Panc1 (cell line): ENCODE measurements around the gene SUSD6. TPM values are rescaled to one million over a fixed set of nuclear protein-coding genes. Genes with fewer than 3 reads are reported as not detected.
A peak's percentile ranks its signal among the peaks of the same experiment; 100 is the strongest.

Experiments used
- ATAC-seq: fragments of 200-7000 bp; cut with Tn5 transposase; 2 replicates; pipeline ENCODE4 v1.9.1; 2020; ENCODE audit warnings: mild to moderate bottlenecking, moderate library complexity
- BruUV-seq: library from RNA; stranded (reverse); fragments of 400-500 nt; replicated peaks from 2 replicates; lab custom pipeline; 2021; lab: Mats Ljungman, UMichigan
- CTCF ChIA-PET: fragments of 300-600 bp; sonication (Branson Sonifier 250); formaldehyde crosslinking; loops from one replicate; lab custom pipeline; 2022; ENCODE audit warnings: antibody characterized with exemption; lab: Charles Lee
- POLR2A ChIA-PET: fragments of 300-600 bp; sonication (Branson Sonifier 250); formaldehyde crosslinking; loops from one replicate; lab custom pipeline; 2022; ENCODE audit warnings: antibody characterized with exemption; lab: Charles Lee
- DNase-seq: peaks from one replicate; pipeline ENCODE4 v3.0.0-alpha.2; 2010; ENCODE audit warnings: low read depth, low spot score
- H3K27ac ChIP-seq: 2 replicates; pipeline ENCODE4 v1.5.1; 2011; ENCODE audit warnings: mild to moderate bottlenecking, low read length, inconsistent platforms
- H3K27me3 ChIP-seq: fragments of 200-500 bp; sonication (Bioruptor generic); 2 replicates; pipeline ENCODE4 v1.6.0; 2014; ENCODE audit warnings: low read length, inconsistent platforms; ENCODE audit not compliant: control insufficient read depth, insufficient read depth
- H3K36me3 ChIP-seq: fragments of 200-500 bp; sonication (Bioruptor generic); 2 replicates; pipeline ENCODE4 v1.5.1; 2014; ENCODE audit warnings: inconsistent platforms, mild to moderate bottlenecking, low read length, moderate library complexity; ENCODE audit not compliant: control insufficient read depth, insufficient read depth
- H3K4me1 ChIP-seq: 2 replicates; pipeline ENCODE4 v1.5.1; 2011; ENCODE audit warnings: inconsistent platforms, mild to moderate bottlenecking, low read length, moderate library complexity; ENCODE audit not compliant: control insufficient read depth, insufficient read depth
- H3K4me3 ChIP-seq, 2 experiments: 2 replicates each; pipeline ENCODE4 v1.5.1; 2011 to 2012; ENCODE audit warnings: low read depth in 2 of 2, low read length in 2 of 2, mild to moderate bottlenecking in 2 of 2, inconsistent platforms in 1 of 2, moderate library complexity in 1 of 2
- H3K9me3 ChIP-seq: fragments of 200-500 bp; sonication (Bioruptor generic); 2 replicates; pipeline ENCODE4 v1.5.1; 2014; ENCODE audit warnings: low read depth, mild to moderate bottlenecking, inconsistent platforms, low read length, moderate library complexity; ENCODE audit not compliant: control insufficient read depth, insufficient read depth
- POLR2AphosphoS5 ChIP-seq: IDR thresholded peaks from 2 replicates; pipeline ENCODE4 v1.6.1; 2012; ENCODE audit warnings: mild to moderate bottlenecking, low read depth, low read length, moderate library complexity
- SIN3A ChIP-seq: IDR thresholded peaks from 2 replicates; pipeline ENCODE4 v1.6.1; 2012; ENCODE audit warnings: low read depth, mild to moderate bottlenecking, low read length, moderate library complexity, borderline replicate concordance; ENCODE audit not compliant: insufficient read depth
- TCF7L2 ChIP-seq: IDR thresholded peaks from 2 replicates; pipeline ENCODE4 v1.6.1; 2011; ENCODE audit warnings: mild to moderate bottlenecking, low read depth, low read length, inconsistent platforms
- in situ Hi-C: cut with HindIII; loops from 2 replicates; pipeline ENCODE4 v1.10.0; 2016; ENCODE audit warnings: low sequenced_read_pairs, low pct_unique_long_range_greater_than_20kb
- intact Hi-C: fragments of 100-400 bp; cut with micrococcal nuclease; formaldehyde crosslinking; loops from one replicate; pipeline ENCODE4 v1.10.0; 2022; ENCODE audit not compliant: unreplicated experiment
- total RNA-seq: library from RNA; stranded (reverse); gene quantifications from one replicate; pipeline ENCODE4 v1.2.1, GENCODE V29; 2021; ENCODE audit not compliant: unreplicated experiment
- TF ChIP-seq, protein P1 (sequence below): fragments of 450-650 bp; IDR thresholded peaks from 2 replicates; pipeline ENCODE4 v1.5.1; 2017; ENCODE audit warnings: mild to moderate bottlenecking
- TF ChIP-seq, protein P2 (sequence below), 2 experiments: IDR thresholded peaks; 2 replicates each; pipeline ENCODE4 v1.6.1; 2011 to 2012; ENCODE audit warnings: low read depth in 2 of 2, control low read depth in 1 of 2, low read length in 1 of 2, mild to moderate bottlenecking in 1 of 2, moderate library complexity in 1 of 2; ENCODE audit not compliant: insufficient read depth in 1 of 2

Gene SUSD6
- total RNA-seq, 1 experiment from 2014 or later, result 10.9 TPM

DNA sequence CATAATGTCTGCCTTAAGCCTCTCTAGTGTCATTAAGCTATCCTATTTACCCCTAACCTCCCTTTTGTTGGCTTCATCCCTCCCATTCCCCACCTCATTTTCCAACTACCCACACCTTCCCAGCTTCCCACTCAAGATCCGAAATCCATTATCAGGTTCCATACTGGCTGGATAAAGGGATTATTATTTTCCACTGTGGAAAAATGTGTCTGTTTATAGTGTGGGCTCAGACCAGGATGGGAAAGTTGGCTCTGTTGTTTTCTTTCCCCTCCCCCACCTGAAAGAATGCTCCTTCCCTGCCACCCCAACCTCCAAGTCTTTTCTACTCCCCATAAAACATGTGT, 49.8 kb downstream of the SUSD6 start:
- ATAC-seq (no peak), DNase-seq (no peak)
- intact Hi-C loops (no loop called here), in situ Hi-C loops (no loop called here)
- TF ChIP-seq, protein P1, sequence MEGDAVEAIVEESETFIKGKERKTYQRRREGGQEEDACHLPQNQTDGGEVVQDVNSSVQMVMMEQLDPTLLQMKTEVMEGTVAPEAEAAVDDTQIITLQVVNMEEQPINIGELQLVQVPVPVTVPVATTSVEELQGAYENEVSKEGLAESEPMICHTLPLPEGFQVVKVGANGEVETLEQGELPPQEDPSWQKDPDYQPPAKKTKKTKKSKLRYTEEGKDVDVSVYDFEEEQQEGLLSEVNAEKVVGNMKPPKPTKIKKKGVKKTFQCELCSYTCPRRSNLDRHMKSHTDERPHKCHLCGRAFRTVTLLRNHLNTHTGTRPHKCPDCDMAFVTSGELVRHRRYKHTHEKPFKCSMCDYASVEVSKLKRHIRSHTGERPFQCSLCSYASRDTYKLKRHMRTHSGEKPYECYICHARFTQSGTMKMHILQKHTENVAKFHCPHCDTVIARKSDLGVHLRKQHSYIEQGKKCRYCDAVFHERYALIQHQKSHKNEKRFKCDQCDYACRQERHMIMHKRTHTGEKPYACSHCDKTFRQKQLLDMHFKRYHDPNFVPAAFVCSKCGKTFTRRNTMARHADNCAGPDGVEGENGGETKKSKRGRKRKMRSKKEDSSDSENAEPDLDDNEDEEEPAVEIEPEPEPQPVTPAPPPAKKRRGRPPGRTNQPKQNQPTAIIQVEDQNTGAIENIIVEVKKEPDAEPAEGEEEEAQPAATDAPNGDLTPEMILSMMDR, result no peak
- TF ChIP-seq, protein P2, sequence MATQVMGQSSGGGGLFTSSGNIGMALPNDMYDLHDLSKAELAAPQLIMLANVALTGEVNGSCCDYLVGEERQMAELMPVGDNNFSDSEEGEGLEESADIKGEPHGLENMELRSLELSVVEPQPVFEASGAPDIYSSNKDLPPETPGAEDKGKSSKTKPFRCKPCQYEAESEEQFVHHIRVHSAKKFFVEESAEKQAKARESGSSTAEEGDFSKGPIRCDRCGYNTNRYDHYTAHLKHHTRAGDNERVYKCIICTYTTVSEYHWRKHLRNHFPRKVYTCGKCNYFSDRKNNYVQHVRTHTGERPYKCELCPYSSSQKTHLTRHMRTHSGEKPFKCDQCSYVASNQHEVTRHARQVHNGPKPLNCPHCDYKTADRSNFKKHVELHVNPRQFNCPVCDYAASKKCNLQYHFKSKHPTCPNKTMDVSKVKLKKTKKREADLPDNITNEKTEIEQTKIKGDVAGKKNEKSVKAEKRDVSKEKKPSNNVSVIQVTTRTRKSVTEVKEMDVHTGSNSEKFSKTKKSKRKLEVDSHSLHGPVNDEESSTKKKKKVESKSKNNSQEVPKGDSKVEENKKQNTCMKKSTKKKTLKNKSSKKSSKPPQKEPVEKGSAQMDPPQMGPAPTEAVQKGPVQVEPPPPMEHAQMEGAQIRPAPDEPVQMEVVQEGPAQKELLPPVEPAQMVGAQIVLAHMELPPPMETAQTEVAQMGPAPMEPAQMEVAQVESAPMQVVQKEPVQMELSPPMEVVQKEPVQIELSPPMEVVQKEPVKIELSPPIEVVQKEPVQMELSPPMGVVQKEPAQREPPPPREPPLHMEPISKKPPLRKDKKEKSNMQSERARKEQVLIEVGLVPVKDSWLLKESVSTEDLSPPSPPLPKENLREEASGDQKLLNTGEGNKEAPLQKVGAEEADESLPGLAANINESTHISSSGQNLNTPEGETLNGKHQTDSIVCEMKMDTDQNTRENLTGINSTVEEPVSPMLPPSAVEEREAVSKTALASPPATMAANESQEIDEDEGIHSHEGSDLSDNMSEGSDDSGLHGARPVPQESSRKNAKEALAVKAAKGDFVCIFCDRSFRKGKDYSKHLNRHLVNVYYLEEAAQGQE (IDR thresholded peaks at IDR 0.05; ENCODE audit: insufficient read depth in 1 of 2, low read depth in 2 of 2, low read length in 1 of 2), result no peak
- TF ChIP-seq POLR2AphosphoS5 (no peak), TCF7L2 (no peak), SIN3A (no peak)
- ChIA-PET POLR2A (no interaction called here), CTCF (no interaction called here)
- Histone ChIP-seq H3K36me3 (no peaks in the 10 kb centered on the region), H3K27me3 (no peaks in the 10 kb centered on the region), H3K27ac (peak overlapping the region; percentile 12; the same call in 1 of the 2 replicates), H3K9me3 (no peaks in the 10 kb centered on the region), H3K4me3 (no peak overlapping the region), H3K4me1 (peaks cover 18% of the 10 kb centered on the region)
- no TSS peak for BruUV-seq

DNA sequence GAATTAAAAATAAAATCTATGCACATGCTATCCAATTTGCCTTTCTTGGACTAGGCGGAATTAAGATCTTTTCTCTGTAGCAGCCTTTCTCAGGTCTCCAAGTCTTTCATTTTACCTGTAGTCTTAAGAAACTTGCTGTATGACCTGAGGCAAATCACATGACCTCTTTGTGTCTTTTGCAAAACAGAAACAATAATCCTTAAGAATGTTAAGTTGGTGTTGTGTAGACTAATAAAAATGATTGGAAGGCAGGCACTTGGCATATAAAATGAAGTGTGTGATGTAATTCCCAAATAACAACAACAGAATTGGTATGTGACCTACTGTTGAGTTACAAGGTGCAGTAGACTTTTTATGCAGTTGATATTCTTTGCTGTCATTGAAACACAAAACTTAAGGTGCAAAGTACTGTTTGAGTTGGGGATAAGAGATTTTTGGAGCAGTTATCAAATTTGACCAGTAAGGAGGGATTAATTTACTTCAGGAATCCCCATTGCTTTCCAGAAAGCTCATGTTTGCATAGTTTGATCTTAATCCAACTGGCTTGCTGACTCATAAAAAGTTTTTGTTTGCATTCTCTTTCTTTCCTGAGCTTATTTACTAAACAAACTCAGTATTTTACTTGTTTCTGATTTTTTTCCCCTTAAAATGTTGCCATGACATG, 51.4 kb downstream of the SUSD6 start:
- ATAC-seq (no peak), DNase-seq (no peak)
- ChIA-PET POLR2A (no interaction called here), CTCF (no interaction called here)
- Histone ChIP-seq H3K9me3 (no peaks in the 10 kb centered on the region), H3K27ac (peak overlapping the region; percentile 54; the same call in 1 of the 2 replicates), H3K4me3 (no peak overlapping the region), H3K27me3 (no peaks in the 10 kb centered on the region), H3K36me3 (no peaks in the 10 kb centered on the region), H3K4me1 (peaks cover 18% of the 10 kb centered on the region)
- no peak for TF ChIP-seq SIN3A
- TF ChIP-seq, protein P1, result no peak
- TF ChIP-seq TCF7L2, result peak; percentile 40; the same call in 1 of the 2 replicates
- no TSS peak for BruUV-seq
- in situ Hi-C loops (no loop called here), intact Hi-C loops (no loop called here)
